NCI-H187 (cell line): Measurements from ENCODE around the gene MXD3.

ENCODE experiments used
- DNase-seq, 2 experiments: peaks; one replicate each; lab custom pipeline; 2025; lab: John Stamatoyannopoulos, UW

The MXD3 gene

DNA sequence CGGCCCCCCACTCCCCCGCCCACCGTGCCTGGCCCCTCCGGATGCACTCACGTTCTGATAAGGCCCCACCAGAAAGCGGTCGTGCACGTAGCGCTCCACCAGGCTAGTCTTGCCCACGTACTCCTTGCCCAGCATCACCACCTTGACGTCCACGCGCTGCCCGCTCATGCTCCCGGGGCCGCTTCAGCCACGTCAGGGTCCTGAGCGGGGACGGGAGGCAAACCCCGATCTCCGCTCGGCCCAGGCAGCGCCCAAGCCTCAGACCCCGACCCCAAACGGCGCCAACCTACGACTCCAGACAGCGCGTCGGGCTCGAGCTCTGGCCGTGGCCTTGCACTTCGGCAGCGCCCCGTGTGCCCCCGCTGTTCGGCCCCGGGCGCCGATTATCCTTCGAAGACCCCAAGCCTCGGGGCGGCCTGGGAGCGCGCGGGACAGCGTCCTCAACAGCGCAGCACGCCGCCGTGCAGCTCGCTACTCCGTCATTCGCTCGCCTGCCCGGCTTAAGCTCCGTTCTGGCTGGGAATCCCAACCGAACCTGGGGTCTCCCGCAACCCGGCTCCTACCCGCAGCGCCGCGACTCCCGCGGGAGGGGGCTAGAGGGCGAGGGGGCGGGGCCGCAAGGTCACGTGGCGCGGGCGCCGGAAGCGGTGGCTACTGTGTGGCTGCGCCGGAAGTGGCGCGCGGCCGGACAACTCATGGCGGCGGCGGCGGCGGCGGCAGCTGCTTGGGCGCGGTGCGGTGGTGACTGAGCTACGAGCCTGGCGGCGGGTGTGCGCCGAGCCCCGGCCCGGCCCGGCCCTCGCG lies 8.4 kb downstream of the MXD3 start, which contains the start of the genes PRELID1 and RAB24:
PRELID1 (plus strand) TSS at position 679 of the 804 bp plus-strand sequence. CDS start 187 bp downstream, outside the sequence.
RAB24 (minus strand) TSS at position 599 of the 804 bp plus-strand sequence; CDS start at position 168, 431 bp downstream.
- peak; percentile 32 to 67 for DNase-seq

DNA sequence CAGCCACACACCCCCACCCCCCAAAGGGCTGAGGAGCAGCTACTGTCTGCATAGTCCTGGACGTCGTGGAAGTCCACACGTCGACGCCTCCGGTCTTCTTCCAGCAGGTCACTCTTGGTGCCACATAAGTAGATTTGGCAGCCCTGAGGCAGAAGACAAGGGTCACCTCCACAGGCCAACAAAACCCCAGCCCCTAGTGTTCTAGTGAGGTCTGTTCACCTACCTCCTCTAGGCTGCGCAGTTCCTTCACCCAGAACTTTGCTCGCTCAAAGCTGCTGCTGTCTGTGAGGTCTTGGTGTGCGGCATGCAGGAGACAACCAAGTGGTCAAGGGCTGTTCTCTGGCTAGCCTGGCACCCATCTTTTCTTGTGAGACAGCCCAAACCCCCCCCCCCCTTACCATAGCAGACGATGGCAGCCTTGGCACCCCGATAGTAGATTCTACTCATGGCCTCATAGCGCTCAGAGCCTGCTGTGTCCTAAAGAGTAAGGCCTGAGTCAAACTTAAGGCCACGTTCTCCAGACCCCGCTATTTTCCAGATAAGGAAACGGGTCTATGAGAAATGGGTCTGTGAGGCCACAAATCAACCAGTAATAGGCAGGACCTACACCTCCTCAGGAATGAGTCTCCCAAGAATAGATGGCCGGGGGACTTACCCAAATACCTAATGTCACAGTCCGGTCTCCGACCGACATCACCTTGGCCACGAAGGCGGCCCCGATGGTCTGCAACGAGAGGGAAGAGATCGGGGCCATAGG lies 9.2 kb downstream of the MXD3 start:
- DNase-seq: no peak

DNA sequence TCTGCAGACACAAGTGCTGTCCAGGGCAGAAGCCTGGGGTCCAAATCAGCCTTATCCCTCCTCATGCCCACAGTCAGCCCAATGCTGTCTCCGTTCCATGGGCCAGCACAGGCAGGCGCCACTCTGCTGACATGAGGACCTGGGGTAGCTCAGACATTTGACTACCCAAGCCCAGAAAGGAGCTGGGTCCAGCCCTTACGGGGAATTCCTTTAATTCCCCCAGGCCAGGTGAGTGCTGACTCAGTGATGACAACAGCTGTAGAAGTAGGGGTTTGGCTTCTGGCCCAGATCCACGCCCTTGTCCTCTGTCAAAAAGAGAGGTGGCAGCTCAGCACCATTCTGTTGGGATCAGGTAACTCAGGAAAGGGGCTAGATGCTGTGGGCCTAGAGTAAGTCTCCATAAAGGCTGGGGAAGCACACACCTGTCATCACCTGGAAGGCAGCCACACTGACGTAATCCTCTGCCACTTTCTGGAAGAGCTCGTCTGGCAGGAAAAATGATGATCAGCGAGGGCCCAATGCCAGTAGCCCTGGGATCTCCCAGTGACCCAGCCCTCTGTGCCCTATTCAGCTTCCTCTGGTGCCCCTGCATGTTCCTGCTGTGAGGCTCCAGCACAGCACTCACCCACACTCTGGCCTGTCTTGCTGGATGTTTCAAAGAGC lies 10.1 kb downstream of the MXD3 start:
- DNase-seq: peak in 1 of 2 experiments; percentile 47

DNA sequence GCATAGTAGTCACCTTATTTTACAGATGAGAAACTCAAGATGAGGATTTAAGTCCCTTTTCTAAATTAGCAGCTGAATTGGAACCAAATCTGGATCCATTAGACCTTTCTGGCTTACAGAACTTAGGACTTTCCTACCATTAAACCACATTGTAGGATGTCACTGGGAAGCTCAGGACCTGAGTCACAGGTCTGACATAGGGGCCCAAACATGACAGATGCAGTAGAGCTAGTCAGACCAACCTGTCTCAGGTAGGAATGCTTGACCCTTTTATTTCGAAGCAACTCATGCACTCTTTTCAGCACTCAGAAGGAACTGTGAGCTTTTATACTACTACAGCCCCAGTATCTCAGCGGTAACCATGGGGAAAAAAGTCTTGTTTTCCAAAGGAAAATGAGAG lies 10.7 kb downstream of the MXD3 start:
- no peak for DNase-seq

DNA sequence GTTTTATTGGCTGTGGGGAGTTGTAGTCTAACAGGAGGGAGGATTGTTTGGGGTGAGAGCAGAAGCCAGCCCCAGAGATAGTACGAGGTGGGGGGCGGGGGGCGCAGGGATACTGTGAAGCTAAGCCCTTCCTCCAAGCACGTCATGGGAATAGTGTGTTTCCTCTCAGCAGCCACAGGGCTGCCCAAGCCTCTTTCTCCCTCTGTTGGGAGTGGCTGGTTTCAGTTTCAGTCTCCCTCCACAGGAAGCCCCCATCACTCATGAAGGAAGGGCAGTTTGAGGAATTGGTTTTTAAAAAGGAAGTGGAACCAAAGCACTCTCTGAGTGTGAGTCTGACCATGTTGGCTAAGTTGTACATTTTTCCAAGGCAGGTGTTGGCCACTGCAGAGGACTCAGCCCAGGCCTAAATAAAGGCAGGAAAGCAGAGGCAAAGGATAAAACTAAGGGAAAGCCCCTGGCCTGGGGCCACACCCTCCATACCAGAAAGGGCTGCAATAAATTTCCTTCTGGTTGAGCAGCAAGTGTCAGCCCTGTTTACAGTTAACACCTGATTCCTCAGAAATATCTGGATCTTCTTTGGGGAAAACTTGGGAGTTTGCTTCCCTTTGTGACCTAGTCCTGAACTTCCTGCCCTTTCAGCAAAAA lies 11.3 kb downstream of the MXD3 start:
- DNase-seq: no peak

DNA sequence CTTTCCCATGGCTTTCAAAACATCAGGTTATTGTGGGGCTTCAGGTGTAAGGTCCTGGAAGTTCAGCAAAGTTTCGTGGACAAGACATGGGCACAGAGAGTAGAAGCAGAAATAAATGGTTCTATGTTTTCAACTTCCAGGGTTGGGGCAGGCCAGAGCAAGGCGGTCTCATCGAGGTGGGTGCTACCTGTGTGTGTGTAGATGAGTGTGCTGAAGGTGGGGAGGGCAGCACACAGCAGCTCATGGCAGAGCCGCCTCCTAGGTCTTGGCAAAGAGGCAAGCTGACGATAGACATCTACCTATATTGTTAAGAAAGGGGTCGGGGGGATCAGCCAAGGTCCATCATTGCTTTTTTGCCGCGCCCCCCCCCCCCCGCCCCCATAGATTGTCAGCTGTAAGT lies 12.0 kb downstream of the MXD3 start:
- DNase-seq: no peak

DNA sequence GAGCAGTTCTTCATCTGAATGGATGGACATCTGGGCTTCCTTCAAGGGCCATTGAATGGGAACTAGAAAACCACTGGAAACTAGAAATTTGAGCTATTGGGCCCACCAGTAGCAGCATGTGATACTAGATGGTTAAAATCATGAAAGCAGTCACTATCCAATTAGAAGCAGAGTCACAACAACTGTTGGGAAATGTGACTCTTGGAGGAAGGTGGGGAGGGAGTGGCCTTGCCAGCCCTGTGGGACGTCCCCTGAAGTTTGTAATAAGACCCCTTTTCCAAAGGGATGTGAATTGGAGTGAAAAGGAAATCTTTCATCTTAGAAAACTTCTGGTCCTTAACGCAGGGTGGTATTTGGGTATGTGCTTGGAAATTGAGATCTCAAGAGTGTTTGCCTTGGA lies 13.8 kb downstream of the MXD3 start:
- no peak for DNase-seq

DNA sequence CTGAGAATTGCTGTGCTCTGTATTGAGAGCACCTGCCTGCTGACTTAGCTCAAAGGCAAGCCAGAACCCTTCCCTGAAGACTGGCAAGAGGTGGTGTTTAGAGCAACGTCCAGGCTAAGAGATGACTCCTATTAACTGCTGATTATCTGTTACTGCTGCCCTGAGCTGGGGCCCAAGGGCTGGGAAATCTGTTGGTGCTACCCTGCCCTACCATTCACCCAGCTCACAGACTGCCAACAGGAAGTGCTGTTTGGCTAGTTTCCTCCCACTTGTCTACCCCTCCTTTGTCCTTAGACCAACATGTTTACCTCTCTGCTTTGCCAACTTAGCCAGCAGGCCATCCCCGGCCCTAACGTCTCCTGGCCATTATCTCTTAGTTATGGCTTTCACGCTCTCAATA lies 15.1 kb downstream of the MXD3 start:
- DNase-seq: no peak

DNA sequence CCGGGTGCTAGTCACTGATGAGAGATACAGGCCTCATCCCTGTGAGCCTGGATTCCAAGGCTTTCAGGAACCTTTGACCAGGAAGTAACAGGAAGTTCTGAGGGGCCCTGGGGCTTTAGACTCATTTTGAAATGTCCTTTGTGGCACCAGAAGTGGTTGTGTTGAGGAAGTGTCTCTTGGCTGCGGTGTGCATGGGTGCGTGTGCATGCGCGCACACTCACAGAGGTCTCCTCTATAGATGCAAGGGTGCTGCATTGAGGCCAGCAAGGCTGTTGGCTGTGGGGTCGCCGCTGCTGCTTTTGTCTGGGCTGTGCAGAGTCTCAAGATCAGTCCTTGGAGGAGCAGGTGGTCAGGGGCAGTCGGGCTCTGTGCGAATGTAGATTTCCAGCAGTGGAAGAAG lies 15.8 kb downstream of the MXD3 start:
- DNase-seq: no peak

DNA sequence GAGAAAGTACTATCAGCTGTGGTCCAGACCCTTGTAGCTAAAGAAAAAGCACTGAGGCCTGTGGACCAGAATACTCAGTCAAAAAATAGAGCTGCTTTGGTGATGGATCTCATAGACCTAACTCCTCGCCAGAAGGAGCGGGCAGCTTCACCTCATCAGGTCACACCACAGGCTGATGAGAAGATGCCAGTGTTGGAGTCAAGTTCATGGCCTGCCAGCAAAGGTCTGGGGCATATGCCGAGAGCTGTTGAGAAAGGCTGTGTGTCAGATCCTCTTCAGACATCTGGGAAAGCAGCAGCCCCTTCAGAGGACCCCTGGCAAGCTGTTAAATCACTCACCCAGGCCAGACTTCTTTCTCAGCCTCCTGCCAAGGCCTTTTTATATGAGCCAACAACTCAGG lies 17.1 kb downstream of the MXD3 start:
- no peak for DNase-seq

DNA sequence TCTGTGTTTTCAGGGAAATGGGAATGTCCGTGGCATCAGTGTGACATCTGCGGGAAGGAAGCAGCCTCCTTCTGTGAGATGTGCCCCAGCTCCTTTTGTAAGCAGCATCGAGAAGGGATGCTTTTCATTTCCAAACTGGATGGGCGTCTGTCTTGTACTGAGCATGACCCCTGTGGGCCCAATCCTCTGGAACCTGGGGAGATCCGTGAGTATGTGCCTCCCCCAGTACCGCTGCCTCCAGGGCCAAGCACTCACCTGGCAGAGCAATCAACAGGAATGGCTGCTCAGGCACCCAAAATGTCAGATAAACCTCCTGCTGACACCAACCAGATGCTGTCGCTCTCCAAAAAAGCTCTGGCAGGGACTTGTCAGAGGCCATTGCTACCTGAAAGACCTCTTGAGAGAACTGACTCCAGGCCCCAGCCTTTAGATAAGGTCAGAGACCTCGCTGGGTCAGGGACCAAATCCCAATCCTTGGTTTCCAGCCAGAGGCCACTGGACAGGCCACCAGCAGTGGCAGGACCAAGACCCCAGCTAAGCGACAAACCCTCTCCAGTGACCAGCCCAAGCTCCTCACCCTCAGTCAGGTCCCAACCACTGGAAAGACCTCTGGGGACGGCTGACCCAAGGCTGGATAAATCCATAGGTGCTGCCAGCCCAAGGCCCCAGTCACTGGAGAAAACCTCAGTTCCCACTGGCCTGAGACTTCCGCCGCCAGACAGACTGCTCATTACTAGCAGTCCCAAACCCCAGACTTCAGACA lies 17.7 kb downstream of the MXD3 start:
- no peak for DNase-seq

DNA sequence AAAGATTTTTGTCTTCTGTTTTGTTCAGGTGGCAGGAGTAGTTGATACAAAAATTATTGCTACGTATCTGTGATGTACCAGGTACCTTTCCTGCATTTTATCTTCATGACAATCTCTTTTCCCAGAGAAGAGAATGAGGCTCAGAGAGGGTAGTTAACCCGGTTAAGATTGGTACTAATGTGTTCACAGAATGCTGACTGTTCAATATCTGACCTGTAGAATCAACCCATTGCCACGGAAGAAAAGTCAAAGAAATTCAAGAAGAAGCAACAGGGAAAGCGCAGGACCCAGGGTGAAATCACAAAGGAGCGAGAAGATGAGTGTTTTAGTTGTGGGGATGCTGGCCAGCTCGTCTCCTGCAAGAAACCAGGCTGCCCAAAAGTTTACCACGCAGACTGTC lies 20.0 kb downstream of the MXD3 start:
- DNase-seq: no peak

DNA sequence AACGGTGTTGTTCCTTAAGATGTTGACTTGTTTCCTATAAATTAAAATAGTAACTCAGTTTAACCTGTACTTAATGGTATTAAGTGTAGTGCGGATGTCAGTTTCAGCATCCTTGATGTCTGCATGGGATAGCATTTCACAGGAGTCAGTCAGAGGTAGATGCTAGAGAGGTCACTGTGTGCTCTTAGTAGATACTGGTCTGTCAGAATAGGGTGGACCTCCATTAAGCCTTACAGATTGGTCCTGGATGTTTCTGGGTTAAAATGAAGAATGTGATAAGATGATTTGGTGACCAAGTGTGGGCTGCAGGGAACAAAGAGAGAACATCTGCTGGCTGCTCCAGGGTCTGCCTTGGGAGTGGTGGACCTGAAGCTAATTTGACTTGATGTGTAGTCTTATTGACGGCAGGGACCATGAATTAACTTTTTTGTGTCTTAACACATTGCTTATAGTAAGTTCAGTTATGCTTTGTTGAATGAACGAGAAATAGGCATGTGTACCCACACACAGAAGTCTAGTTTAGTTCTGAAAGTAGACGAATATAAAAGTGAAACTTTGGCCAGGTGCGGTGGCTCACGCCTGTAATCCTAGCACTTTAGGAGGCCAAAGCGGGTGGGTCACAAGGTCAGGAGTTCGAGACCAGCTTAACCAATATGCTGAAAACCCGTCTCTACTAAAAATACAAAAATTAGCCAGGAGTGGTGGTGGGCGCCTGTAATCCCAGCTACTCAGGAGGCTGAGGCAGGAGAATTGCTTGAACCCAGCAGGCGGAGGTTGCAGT lies 20.7 kb downstream of the MXD3 start:
- no peak for DNase-seq

DNA sequence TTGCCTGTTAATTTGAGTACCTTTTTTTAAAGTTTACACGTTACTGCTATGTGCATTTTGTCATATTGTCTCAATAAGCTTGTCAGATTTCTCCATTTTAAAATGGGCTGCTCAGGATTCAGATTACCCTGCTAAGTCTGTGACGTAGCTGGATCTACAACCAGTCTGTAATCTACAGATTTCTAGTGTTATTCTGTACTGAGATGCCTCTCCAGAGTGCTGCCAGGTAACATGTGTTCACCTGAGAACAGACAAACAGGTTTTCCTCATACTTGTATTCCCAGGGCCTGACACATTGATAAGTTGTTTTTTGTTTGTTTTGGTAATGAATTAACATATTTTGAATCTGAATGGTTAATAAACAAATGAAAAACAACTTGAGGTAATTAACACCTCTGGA lies 23.5 kb downstream of the MXD3 start:
- DNase-seq: no peak

DNA sequence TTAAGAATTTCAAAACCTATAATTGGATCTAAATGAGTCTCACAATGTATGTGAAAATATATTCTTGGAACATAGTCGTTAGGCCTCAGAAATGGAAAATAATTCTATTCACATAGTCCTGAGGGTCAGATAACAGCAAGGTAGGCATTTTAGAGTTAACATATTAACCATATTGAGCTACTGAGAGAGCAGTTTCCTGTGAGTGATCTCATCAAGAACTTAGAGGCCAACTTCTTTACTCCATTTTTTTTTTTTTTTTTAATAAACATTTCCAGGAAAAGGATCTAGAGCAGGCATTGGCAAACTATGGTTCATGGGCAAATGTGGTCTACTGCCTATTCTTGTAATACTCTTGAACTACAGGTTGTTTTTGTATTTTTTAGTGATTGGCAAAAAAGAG lies 34.8 kb downstream of the MXD3 start:
- DNase-seq: no peak

DNA sequence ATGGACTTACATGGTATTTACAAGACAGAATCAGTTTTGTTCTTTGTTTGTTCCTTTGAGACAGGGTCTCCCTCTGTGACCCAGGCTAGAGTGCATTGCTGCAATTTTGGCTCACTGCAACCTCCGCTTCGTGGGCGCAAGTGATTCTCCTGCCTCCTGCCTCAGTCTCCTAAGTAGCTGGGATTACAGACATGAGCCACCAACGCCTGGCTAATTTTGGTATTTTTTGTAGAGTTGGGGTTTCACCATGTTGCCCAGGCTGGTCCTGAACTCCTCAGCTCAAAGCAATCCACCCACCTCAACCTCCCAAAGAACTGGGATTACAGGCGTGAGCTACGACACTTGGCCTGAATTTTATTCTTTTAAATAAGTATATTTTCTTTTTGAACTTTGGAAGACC lies 35.8 kb downstream of the MXD3 start:
- no peak for DNase-seq

DNA sequence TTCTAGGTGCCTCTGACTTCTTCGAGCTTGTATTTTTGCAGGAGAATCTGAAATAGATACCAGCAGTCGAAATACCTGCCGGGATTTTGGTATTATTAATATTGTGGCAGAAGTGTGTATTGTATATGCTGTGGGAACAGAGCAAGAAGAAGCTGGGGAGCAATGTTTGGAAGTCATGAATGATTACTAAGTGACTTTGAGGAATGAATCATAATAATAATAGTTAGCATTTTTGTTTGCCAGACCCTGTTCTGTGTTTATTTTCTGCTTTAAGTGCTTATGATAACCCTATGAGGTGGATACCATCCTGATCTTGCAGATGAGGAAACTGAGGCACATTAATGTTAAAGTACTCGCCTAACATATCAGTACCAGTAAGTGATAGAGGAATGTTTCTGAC lies 40.6 kb downstream of the MXD3 start:
- no peak for DNase-seq

DNA sequence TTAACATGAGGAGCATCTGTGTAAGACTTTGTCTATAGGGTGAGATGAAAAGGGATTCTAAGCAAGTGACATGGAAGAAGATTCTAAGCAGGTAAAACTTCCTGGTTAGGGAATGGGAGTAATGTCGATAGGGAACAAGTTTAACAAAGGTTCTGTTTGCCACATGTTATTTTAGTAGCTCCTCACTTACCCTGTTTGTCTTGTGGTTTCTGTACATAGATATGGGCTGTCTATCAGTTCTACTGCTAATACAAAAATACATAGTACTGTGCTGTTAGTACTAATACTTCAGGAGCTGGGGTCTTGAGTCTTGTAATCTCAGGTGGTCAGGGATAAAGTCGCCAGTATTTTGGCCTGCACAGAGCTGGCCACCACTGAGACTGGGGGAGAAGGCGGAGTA lies 41.0 kb downstream of the MXD3 start:
- no peak for DNase-seq

DNA sequence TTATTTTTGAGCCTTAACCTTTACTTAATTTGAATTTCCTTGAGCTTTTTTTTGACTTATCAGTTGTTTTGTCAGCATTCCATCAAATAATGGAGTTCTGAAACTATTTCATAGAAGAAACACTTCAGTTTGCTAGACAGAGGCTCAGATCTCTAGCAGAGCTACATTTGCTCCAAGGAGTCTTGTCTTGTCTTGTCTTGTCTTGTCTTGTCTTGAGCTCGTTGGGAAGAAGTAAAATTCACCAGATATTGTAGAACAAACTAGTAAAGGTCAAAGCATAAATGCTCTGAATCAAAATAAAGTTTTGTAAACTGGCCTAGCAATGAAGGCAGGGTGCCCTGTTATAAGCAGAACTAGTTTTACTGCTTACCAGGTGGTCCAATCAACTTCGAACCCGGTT lies 41.7 kb downstream of the MXD3 start:
- no peak for DNase-seq

DNA sequence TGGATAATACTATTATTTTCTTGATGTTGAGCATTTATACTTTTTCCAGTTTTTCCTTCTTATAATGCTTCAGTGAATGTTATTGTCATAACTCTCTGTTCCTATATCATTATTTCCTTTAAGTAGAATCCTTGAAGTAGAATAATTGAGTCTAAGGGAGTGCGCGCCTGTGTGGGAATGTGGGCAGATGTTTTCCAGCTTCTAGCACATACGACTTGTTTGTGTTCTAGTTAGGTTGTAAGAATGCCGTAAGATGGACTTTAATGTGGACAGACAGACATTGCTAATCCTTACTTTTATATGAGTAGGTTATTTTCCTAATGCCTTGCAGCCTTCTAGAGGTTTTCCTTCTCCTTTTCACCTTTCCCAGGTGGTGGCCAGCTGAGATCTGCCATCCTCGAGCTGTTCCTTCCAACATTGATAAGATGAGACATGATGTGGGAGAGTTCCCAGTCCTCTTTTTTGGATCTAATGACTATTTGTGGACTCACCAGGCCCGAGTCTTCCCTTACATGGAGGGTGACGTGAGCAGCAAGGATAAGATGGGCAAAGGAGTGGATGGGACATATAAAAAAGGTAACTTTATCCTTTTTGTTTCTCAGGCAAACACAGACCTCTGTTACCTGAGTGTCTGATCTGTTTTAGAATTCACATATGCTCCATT lies 42.3 kb downstream of the MXD3 start:
- no peak for DNase-seq
